Measurements from ENCODE around the gene RNF125.

GRCh38 chr18:32040936-32041335, 22.3 kb downstream of the RNF125 start:
- TF ChIP-seq CTCF (IDR thresholded peaks at IDR 0.05 in 2 of 3, conservative IDR thresholded peaks at IDR 0.05 in 1 of 3; ENCODE audit: control insufficient read depth in 2 of 3, extremely low read depth in 1 of 3, insufficient read depth in 1 of 3, low read depth in 3 of 3, low read length in 3 of 3) (no peak), BRCA1 (IDR thresholded peaks at IDR 0.05; ENCODE audit: low read depth, low read length) (no peak), RAD21 (IDR thresholded peaks at IDR 0.05; ENCODE audit: insufficient read depth, low read depth, low read length) (no peak), POLR2AphosphoS5 (IDR thresholded peaks at IDR 0.05; ENCODE audit: low read length) (no peak), IRF3 (IDR thresholded peaks at IDR 0.05) (no peak), YY1 (IDR thresholded peaks at IDR 0.05; ENCODE audit: low read depth, low read length) (no peak), SP1 (IDR thresholded peaks at IDR 0.05; ENCODE audit: low read depth, low read length) (no peak), E2F4 (IDR thresholded peaks at IDR 0.05; ENCODE audit: low read depth, low read length) (no peak), RELA (IDR thresholded peaks at IDR 0.05; ENCODE audit: borderline replicate concordance, partially characterized antibody) (no peak), TARDBP (IDR thresholded peaks at IDR 0.05; ENCODE audit: borderline replicate concordance) (no peak), ZBTB33 (IDR thresholded peaks at IDR 0.05) (no peak), ATF3 (IDR thresholded peaks at IDR 0.05; ENCODE audit: borderline replicate concordance, extremely low read depth, low read depth, low read length) (no peak), USF2 (IDR thresholded peaks at IDR 0.05; ENCODE audit: borderline replicate concordance, low read depth, low read length) (no peak), BMI1 (IDR thresholded peaks at IDR 0.05; ENCODE audit: borderline replicate concordance) (no peak)

All from GM12878 (cell line).